Measurements from ENCODE around the gene KIF1A. TPM values are rescaled to one million over a fixed set of nuclear protein-coding genes. Genes with fewer than 3 reads are reported as not detected.

The KIF1A gene
- total RNA-seq, 1 donor from 2014 or later: 69.2 TPM

DNA sequence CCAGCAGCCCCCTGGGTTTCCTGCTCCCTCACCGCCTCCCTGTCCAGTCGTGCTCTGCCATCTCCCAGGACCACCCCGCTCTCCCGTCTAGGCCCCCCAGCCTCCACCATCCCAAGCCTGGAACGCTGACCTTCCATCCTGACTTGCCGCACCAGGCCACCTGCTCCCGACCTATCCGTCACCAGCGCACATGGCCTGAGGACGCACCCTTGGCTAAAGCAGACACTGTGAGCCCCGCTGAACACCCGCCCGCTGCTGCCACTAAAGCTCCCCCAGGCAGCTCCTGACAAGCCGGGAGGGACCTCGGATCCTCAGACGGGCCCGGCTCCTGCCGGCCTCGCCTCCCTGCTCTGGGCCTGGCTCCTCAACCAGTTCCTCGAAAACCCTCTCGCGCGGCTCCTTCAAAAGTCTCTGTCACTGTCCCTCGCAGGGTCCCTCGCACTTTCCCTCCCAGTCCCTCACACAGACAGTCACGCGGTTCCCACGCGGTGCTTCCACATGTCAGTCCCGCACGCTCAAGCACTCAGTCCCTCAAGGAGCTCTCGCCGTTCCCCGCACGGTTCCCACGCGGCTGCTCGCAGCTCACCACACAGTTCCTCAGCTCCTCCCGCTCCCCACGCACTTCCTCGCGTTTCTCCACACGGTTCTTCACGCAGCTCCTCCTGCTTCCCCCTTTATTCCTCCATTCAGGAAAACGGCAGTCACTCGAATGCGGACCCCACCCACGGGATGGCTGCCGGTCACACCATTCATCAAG lies 42.4 kb downstream of the KIF1A start:
- no peak overlapping the region for H3K4me3 ChIP-seq (ENCODE audit: low read depth, low read length)
- TF ChIP-seq, protein P1, sequence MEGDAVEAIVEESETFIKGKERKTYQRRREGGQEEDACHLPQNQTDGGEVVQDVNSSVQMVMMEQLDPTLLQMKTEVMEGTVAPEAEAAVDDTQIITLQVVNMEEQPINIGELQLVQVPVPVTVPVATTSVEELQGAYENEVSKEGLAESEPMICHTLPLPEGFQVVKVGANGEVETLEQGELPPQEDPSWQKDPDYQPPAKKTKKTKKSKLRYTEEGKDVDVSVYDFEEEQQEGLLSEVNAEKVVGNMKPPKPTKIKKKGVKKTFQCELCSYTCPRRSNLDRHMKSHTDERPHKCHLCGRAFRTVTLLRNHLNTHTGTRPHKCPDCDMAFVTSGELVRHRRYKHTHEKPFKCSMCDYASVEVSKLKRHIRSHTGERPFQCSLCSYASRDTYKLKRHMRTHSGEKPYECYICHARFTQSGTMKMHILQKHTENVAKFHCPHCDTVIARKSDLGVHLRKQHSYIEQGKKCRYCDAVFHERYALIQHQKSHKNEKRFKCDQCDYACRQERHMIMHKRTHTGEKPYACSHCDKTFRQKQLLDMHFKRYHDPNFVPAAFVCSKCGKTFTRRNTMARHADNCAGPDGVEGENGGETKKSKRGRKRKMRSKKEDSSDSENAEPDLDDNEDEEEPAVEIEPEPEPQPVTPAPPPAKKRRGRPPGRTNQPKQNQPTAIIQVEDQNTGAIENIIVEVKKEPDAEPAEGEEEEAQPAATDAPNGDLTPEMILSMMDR (conservative IDR thresholded peaks at IDR 0.05; ENCODE audit: low read depth, low read length): no peak
- no peak for DNase-seq (ENCODE audit: low read depth)

DNA sequence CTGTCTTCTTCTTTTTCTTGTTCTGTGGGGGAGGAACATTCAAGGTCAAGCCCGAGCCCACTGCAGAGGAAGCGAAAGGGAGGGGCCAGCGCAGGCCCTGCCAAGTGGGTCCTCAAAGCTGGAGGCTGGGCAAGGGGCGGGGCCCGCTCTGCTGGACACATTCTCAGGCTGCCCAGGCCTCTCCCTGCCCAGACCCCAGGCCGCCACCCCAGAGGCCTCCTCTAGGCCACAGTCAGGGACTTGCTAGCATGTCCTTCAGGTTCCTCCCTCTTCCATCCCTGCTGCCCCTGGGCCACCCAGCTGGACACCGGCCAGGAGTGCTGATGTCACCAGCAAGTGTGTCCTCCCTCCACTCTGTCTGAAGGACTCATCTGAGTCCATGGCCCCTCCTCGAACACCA lies 44.1 kb downstream of the KIF1A start:
- no peak for DNase-seq (ENCODE audit: low read depth)
- H3K4me3 ChIP-seq (ENCODE audit: low read depth, low read length): no peak overlapping the region
- TF ChIP-seq, protein P1 (conservative IDR thresholded peaks at IDR 0.05; ENCODE audit: low read depth, low read length): no peak

DNA sequence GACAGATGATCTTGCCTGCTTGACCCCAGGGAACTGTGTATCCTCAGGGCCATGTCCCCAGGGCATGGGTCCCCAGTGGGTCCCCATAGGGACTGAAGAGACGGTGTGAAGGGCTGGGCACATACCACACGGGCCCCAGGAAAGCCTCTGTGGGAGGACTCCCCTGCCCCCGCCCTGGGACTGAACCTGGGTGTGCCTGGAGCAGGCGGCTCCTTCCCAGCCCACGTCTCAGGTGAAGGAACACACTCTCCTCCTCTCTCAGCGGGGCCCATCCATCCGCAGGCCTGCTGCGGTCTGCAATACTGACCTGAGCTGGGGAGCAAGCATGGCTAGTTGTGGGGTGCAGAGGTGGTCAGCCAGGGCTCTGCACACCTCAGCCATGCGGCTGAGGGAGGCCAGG lies 45.2 kb downstream of the KIF1A start:
- DNase-seq (ENCODE audit: low read depth): no peak
- no peak overlapping the region for H3K4me3 ChIP-seq (ENCODE audit: low read depth, low read length)
- TF ChIP-seq, protein P1 (conservative IDR thresholded peaks at IDR 0.05; ENCODE audit: low read depth, low read length): no peak

DNA sequence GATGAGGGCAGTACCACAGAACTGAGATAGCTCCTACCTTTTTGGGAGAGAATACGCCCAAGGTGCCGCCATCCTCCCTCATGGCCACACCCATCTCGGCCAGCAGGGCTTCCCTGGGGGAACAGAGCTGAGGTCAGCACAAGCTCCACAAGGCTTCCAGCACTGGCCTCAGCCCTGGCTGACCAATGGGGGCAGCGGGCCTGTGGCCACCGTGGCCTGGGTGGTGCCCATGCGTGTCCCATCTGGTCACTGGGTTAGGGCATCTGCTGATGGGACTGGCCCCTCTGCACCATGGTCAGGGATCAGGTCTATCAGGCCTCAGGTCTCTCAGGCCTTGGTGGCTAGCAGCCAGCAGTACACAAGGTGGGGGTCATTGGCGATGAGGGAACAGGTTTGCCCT lies 50.9 kb downstream of the KIF1A start:
- TF ChIP-seq, protein P1 (conservative IDR thresholded peaks at IDR 0.05; ENCODE audit: low read depth, low read length): no peak
- DNase-seq (ENCODE audit: low read depth): no peak
- H3K4me3 ChIP-seq (ENCODE audit: low read depth, low read length): no peak overlapping the region

DNA sequence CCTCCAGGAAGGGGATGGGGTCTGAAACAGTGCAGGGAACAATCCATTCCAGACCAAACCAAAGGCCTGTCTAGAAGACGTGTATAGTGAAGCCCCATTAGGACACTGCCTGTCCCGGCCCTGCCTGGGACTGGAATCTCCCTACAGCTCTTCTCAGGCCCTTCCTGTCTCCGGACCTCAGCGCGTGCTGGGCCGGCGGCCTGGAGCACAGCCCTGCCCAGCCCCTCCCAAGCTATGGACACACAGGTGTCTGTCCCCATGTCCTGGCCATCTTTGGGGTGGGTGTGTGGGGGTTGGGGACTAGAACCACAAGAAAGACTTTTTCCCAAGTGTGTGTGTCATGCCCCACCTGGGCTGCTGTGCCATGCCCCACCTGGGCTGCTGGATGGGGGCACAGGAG lies 51.8 kb downstream of the KIF1A start:
- TF ChIP-seq, protein P1 (conservative IDR thresholded peaks at IDR 0.05; ENCODE audit: low read depth, low read length): no peak
- no peak overlapping the region for H3K4me3 ChIP-seq (ENCODE audit: low read depth, low read length)
- no peak for DNase-seq (ENCODE audit: low read depth)

DNA sequence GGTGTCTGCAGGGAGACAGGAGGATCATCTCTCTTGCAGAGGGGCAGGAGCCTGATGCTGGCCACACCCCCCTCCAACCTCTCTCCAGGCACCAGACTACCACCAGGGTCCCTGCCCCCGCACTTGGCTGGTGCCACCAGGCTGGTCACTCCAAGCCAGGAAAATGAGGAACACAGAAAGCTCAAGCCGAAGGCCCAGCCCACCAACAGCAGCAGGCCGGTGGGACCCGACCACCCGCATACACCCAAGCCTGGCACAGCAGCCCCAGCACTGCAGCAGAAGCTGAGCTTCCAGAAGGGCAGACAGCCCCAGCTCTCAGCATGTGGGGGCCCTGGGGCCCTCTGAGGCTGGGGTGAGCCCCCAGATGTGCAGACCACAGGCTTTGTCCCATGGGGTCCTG lies 52.7 kb downstream of the KIF1A start:
- TF ChIP-seq, protein P1 (conservative IDR thresholded peaks at IDR 0.05; ENCODE audit: low read depth, low read length): no peak
- H3K4me3 ChIP-seq (ENCODE audit: low read depth, low read length): no peak overlapping the region
- no peak for DNase-seq (ENCODE audit: low read depth)

DNA sequence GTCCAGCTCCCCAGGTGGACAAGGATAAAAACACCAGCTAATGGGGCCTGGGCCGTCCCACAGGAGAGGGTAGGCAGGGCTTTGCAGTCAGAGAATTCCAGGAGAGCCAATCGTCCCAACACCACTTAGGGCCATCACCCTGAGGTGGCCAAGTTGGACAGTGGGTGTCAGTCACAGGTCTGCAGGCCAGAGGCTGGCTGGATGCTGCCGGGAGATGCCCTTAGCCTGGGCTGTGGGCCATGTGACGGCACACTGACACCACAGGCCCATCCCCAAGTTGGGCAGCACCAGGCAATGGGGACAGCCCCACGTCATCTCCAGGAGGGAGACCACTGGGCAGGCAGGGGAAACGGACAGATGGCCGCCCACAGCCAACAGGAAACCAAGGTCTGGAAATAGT lies 53.9 kb downstream of the KIF1A start:
- no peak for DNase-seq (ENCODE audit: low read depth)
- H3K4me3 ChIP-seq (ENCODE audit: low read depth, low read length): no peak overlapping the region
- TF ChIP-seq, protein P1 (conservative IDR thresholded peaks at IDR 0.05; ENCODE audit: low read depth, low read length): no peak

Measured in epithelial cell of proximal tubule (primary cell).